Breast epithelium (tissue), 3 donors: Measurements from ENCODE around the gene DFFB.

ENCODE experiments used
- POLR2A ChIP-seq: fragments of 450-650 bp; IDR thresholded peaks from one replicate; pipeline ENCODE4 v1.6.1; 2016; ENCODE audit warnings: antibody characterized with exemption, mild to moderate bottlenecking, moderate library complexity
- POLR2AphosphoS5 ChIP-seq, 3 donors: sonication (generic); formaldehyde crosslinking; IDR thresholded peaks; one replicate each; pipeline ENCODE4 v1.6.1; 2017; ENCODE audit warnings: antibody characterized with exemption in 3 of 3
- TF ChIP-seq, protein P1 (sequence below), 3 donors: fragments of 450-650 bp; IDR thresholded peaks; one replicate each; pipeline ENCODE4 v1.5.1; 2016 to 2017; ENCODE audit warnings: antibody characterized with exemption in 3 of 3, mild to moderate bottlenecking in 3 of 3, moderate library complexity in 3 of 3

DNA sequence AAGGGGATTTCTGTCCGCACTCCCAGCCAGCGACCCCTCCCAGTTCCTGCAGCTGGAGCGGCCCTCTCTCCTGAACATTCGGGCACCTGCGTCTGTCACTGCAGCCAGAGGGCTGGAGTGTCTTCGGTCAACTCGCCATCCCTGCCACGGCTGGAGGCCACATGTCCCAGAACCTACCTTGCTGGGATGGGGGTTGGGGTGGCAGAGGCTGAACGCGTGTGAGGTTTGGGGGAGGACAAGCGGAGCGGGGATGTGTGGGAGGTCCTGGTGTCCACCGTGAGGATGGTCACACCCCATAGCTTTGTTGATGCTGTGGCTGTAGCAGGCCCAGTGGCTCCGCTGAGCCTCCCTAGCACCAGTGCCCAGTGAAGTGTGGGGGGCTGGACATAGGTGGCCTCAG lies 57.6 kb downstream of the DFFB start:
- TF ChIP-seq POLR2A: no peak
- TF ChIP-seq, protein P1, sequence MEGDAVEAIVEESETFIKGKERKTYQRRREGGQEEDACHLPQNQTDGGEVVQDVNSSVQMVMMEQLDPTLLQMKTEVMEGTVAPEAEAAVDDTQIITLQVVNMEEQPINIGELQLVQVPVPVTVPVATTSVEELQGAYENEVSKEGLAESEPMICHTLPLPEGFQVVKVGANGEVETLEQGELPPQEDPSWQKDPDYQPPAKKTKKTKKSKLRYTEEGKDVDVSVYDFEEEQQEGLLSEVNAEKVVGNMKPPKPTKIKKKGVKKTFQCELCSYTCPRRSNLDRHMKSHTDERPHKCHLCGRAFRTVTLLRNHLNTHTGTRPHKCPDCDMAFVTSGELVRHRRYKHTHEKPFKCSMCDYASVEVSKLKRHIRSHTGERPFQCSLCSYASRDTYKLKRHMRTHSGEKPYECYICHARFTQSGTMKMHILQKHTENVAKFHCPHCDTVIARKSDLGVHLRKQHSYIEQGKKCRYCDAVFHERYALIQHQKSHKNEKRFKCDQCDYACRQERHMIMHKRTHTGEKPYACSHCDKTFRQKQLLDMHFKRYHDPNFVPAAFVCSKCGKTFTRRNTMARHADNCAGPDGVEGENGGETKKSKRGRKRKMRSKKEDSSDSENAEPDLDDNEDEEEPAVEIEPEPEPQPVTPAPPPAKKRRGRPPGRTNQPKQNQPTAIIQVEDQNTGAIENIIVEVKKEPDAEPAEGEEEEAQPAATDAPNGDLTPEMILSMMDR (IDR thresholded peaks at IDR 0.05): no peak
- TF ChIP-seq POLR2AphosphoS5 (IDR thresholded peaks at IDR 0.05): no peak
